Measurements from ENCODE around the gene KLHL24.
"Not testable (repeated sequence)": the region's sequence is repeated elsewhere in the genome, so short reads cannot be mapped to it uniquely, and the experiment has no call there.

The KLHL24 gene

GRCh38 chr3:183635431-183636220 lies at the start of gene KLHL24:
Gene KLHL24 (plus strand): TSS chr3:183635623. CDS start chr3:183650357, 14,734 bp downstream.
- Mint-ChIP-seq H3K9me3 (ENCODE audit: low read depth) (no peaks in the 10 kb centered on the region), H3K4me3 (peak within 1 kb of the TSS; percentile 92), H3K27ac (peak within 1 kb of the TSS; percentile 94), H3K4me1 (ENCODE audit: low read depth) (peaks cover 33% of the 10 kb centered on the region), H3K36me3 (no peaks in the 10 kb centered on the region), H3K27me3 (no peaks in the 10 kb centered on the region)

- no peaks in the 10 kb centered on the region for H3K9me3 Mint-ChIP-seq (ENCODE audit: low read depth)
- H3K27ac Mint-ChIP-seq, result peak overlapping the region; percentile 58
- no peaks in the 10 kb centered on the region for H3K27me3 Mint-ChIP-seq
- H3K4me1 Mint-ChIP-seq (ENCODE audit: low read depth), result peaks cover 36% of the 10 kb centered on the region
- peak overlapping the region; percentile 4 for H3K4me3 Mint-ChIP-seq
- H3K36me3 Mint-ChIP-seq, result no peaks in the 10 kb centered on the region
Measured at GRCh38 chr3:183586477-183586876, 48.9 kb upstream of the KLHL24 start.

- H3K4me1 Mint-ChIP-seq (ENCODE audit: low read depth), result peaks cover 43% of the 10 kb centered on the region
- no peaks in the 10 kb centered on the region for H3K9me3 Mint-ChIP-seq (ENCODE audit: low read depth)
- H3K36me3 Mint-ChIP-seq, result no peaks in the 10 kb centered on the region
- no peaks in the 10 kb centered on the region for H3K27me3 Mint-ChIP-seq
- H3K27ac Mint-ChIP-seq, result peak overlapping the region; percentile 89
- peak overlapping the region; percentile 1 for H3K4me3 Mint-ChIP-seq
Measured at GRCh38 chr3:183587336-183587735, 48.1 kb upstream of the KLHL24 start.

- Mint-ChIP-seq H3K27ac (peak overlapping the region; percentile 46), H3K4me3 (no peak overlapping the region), H3K36me3 (no peaks in the 10 kb centered on the region), H3K4me1 (ENCODE audit: low read depth) (peaks cover 43% of the 10 kb centered on the region), H3K9me3 (ENCODE audit: low read depth) (no peaks in the 10 kb centered on the region), H3K27me3 (no peaks in the 10 kb centered on the region)
Measured at GRCh38 chr3:183590442-183590841, 45.0 kb upstream of the KLHL24 start.

- Mint-ChIP-seq H3K4me3 (peak overlapping the region; percentile 33), H3K36me3 (no peaks in the 10 kb centered on the region), H3K27me3 (no peaks in the 10 kb centered on the region), H3K27ac (no peak overlapping the region), H3K9me3 (ENCODE audit: low read depth) (no peaks in the 10 kb centered on the region), H3K4me1 (ENCODE audit: low read depth) (peaks cover 31% of the 10 kb centered on the region)
Measured at GRCh38 chr3:183591881-183592521, 43.4 kb upstream of the KLHL24 start.

- H3K27ac Mint-ChIP-seq, result no peak overlapping the region
- H3K4me3 Mint-ChIP-seq, result no peak overlapping the region
- peaks cover 3% of the 10 kb centered on the region for H3K36me3 Mint-ChIP-seq
- H3K4me1 Mint-ChIP-seq (ENCODE audit: low read depth), result peaks cover 25% of the 10 kb centered on the region
- no peaks in the 10 kb centered on the region for H3K27me3 Mint-ChIP-seq
- H3K9me3 Mint-ChIP-seq (ENCODE audit: low read depth), result peaks cover under 1% of the 10 kb centered on the region
Measured at GRCh38 chr3:183592821-183593220, 42.6 kb upstream of the KLHL24 start.

GRCh38 chr3:183594636-183595035 lies 40.8 kb upstream of the KLHL24 start:
- Mint-ChIP-seq H3K9me3 (ENCODE audit: low read depth) (peaks cover 4% of the 10 kb centered on the region), H3K27me3 (no peaks in the 10 kb centered on the region), H3K36me3 (peaks cover 6% of the 10 kb centered on the region), H3K27ac (no peak overlapping the region), H3K4me3 (no peak overlapping the region), H3K4me1 (ENCODE audit: low read depth) (peaks cover 11% of the 10 kb centered on the region)

GRCh38 chr3:183597959-183598358 lies 37.5 kb upstream of the KLHL24 start:
- H3K36me3 Mint-ChIP-seq, result peaks cover 6% of the 10 kb centered on the region
- no peak overlapping the region for H3K27ac Mint-ChIP-seq
- no peak overlapping the region for H3K4me3 Mint-ChIP-seq
- H3K27me3 Mint-ChIP-seq, result no peaks in the 10 kb centered on the region
- H3K9me3 Mint-ChIP-seq (ENCODE audit: low read depth), result peaks cover 4% of the 10 kb centered on the region
- H3K4me1 Mint-ChIP-seq (ENCODE audit: low read depth), result no peaks in the 10 kb centered on the region

- not testable (repeated sequence) for H3K27me3 Mint-ChIP-seq; H3K27ac Mint-ChIP-seq; H3K4me3 Mint-ChIP-seq; H3K9me3 Mint-ChIP-seq (ENCODE audit: low read depth); H3K4me1 Mint-ChIP-seq (ENCODE audit: low read depth); H3K36me3 Mint-ChIP-seq
Measured at GRCh38 chr3:183611326-183611725, 24.1 kb upstream of the KLHL24 start.

GRCh38 chr3:183613366-183614285 lies 21.8 kb upstream of the KLHL24 start:
- Mint-ChIP-seq H3K36me3 (peaks cover 2% of the 10 kb centered on the region), H3K4me3 (no peak overlapping the region), H3K9me3 (ENCODE audit: low read depth) (no peaks in the 10 kb centered on the region), H3K27ac (no peak overlapping the region), H3K4me1 (ENCODE audit: low read depth) (no peaks in the 10 kb centered on the region), H3K27me3 (peaks cover 5% of the 10 kb centered on the region)

GRCh38 chr3:183618542-183618941 lies 16.9 kb upstream of the KLHL24 start:
- H3K4me3 Mint-ChIP-seq, result no peak overlapping the region
- no peaks in the 10 kb centered on the region for H3K9me3 Mint-ChIP-seq (ENCODE audit: low read depth)
- H3K4me1 Mint-ChIP-seq (ENCODE audit: low read depth), result no peaks in the 10 kb centered on the region
- H3K36me3 Mint-ChIP-seq, result peaks cover 2% of the 10 kb centered on the region
- peaks cover 5% of the 10 kb centered on the region for H3K27me3 Mint-ChIP-seq
- H3K27ac Mint-ChIP-seq, result no peak overlapping the region

- H3K36me3 Mint-ChIP-seq, result no peaks in the 10 kb centered on the region
- H3K4me1 Mint-ChIP-seq (ENCODE audit: low read depth), result no peaks in the 10 kb centered on the region
- H3K9me3 Mint-ChIP-seq (ENCODE audit: low read depth), result no peaks in the 10 kb centered on the region
- no peak overlapping the region for H3K4me3 Mint-ChIP-seq
- H3K27me3 Mint-ChIP-seq, result peaks cover 2% of the 10 kb centered on the region
- no peak overlapping the region for H3K27ac Mint-ChIP-seq
Measured at GRCh38 chr3:183619010-183619409, 16.4 kb upstream of the KLHL24 start.

- Mint-ChIP-seq H3K27me3 (no peaks in the 10 kb centered on the region), H3K4me3 (no peak overlapping the region), H3K9me3 (ENCODE audit: low read depth) (no peaks in the 10 kb centered on the region), H3K4me1 (ENCODE audit: low read depth) (no peaks in the 10 kb centered on the region), H3K27ac (no peak overlapping the region), H3K36me3 (no peaks in the 10 kb centered on the region)
Measured at GRCh38 chr3:183619624-183620251, 15.7 kb upstream of the KLHL24 start.

GRCh38 chr3:183620252-183620628 lies 15.2 kb upstream of the KLHL24 start:
- Mint-ChIP-seq H3K4me1 (ENCODE audit: low read depth) (no peaks in the 10 kb centered on the region), H3K36me3 (no peaks in the 10 kb centered on the region), H3K9me3 (ENCODE audit: low read depth) (no peaks in the 10 kb centered on the region), H3K4me3 (no peak overlapping the region), H3K27ac (no peak overlapping the region), H3K27me3 (no peaks in the 10 kb centered on the region)

All from activated naive CD8-positive, alpha-beta T cell (primary cell).